Testis (tissue), 2 donors: Measurements from ENCODE around the gene HEPHL1.

Source experiments
- POLR2A ChIP-seq: fragments of 450-650 bp; IDR thresholded peaks from one replicate; pipeline ENCODE4 v1.6.1; 2017; ENCODE audit warnings: antibody characterized with exemption, mild to moderate bottlenecking, moderate library complexity
- TF ChIP-seq, protein P1 (sequence below), 3 experiments: fragments of 450-650 bp in 2 of 3; fragments of 200-600 bp in 1 of 3; sonication (generic) in 1 of 3; IDR thresholded peaks; one replicate each; pipeline ENCODE4 v1.5.1; 2016 to 2019; ENCODE audit warnings: antibody characterized with exemption in 3 of 3, mild to moderate bottlenecking in 2 of 3, moderate library complexity in 1 of 3

DNA sequence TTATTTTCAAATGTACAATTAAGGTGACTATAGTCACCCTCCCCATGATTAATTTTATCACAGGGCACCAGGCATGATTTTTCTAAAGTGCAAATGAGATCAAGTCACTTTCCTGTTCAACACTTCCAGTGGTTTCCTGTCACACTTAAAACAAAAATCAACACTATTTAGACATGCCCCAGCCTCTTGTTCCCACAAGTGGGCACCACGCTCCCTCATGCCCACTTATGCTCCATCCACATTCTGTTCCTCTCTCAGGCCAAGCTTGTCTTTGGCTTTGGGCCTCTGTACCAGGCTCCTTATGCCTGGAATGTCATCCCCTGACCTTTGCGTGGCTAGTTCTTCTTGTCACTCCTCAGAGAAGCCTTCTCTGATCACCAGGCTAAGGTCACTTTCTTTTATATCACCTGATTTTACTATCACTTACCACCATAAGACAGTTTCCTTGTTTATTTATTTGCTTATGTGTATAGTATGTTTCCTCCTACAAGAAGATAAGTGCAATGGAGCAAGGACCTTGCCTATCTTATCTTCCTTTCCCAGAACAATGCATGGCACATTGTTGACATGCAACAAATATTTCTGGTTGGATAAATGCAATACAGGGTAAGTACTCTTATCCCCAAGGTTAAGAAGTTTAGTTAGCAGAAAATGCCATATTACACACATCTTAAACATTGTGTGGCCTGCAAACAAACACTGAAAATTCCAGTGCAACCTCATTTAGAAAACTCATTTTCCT, 56.6 kb downstream of the HEPHL1 start:
- TF ChIP-seq POLR2A, result no peak
- TF ChIP-seq, protein P1, sequence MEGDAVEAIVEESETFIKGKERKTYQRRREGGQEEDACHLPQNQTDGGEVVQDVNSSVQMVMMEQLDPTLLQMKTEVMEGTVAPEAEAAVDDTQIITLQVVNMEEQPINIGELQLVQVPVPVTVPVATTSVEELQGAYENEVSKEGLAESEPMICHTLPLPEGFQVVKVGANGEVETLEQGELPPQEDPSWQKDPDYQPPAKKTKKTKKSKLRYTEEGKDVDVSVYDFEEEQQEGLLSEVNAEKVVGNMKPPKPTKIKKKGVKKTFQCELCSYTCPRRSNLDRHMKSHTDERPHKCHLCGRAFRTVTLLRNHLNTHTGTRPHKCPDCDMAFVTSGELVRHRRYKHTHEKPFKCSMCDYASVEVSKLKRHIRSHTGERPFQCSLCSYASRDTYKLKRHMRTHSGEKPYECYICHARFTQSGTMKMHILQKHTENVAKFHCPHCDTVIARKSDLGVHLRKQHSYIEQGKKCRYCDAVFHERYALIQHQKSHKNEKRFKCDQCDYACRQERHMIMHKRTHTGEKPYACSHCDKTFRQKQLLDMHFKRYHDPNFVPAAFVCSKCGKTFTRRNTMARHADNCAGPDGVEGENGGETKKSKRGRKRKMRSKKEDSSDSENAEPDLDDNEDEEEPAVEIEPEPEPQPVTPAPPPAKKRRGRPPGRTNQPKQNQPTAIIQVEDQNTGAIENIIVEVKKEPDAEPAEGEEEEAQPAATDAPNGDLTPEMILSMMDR (IDR thresholded peaks at IDR 0.05), result no peak
